Heart left ventricle (tissue), 16 donors: ENCODE measurements around the gene PRRT1B. TPM values are rescaled to one million over a fixed set of nuclear protein-coding genes. Genes with fewer than 3 reads are reported as not detected.
A peak's percentile ranks its signal among the peaks of the same experiment; 100 is the strongest.

Experiments used
- ATAC-seq, 4 donors: fragments of 200-7000 bp; cut with Tn5 transposase; one replicate each; pipeline ENCODE4 v1.9.1; 2020 to 2022; ENCODE audit warnings: moderate library complexity in 4 of 4, mild to moderate bottlenecking in 3 of 4, moderate number of reproducible peaks in 1 of 4
- DNase-seq, 5 donors: peaks; one replicate each; pipeline ENCODE4 v3.0.0-alpha.2; 2020
- H3K27ac ChIP-seq, 12 donors: fragments of 200-600 bp; sonication (generic) in 4 of 12; one replicate each; pipeline versions ENCODE4 v1.5.0 to v1.8.0; 2016 to 2022; ENCODE audit warnings: mild to moderate bottlenecking in 2 of 12
- H3K27me3 ChIP-seq, 9 donors: fragments of 200-600 bp; sonication (generic) in 2 of 9; one replicate each; pipeline versions ENCODE4 v1.5.1 to v1.8.0; 2016 to 2022; ENCODE audit warnings: mild to moderate bottlenecking in 3 of 9
- H3K36me3 ChIP-seq, 9 donors: fragments of 200-600 bp; sonication (generic) in 2 of 9; one replicate each; pipeline versions ENCODE4 v1.5.0 to v1.8.0; 2018 to 2022; ENCODE audit warnings: mild to moderate bottlenecking in 2 of 9
- H3K4me1 ChIP-seq, 12 donors: fragments of 200-600 bp; sonication (generic) in 4 of 12; one replicate each; pipeline versions ENCODE4 v1.5.0 to v1.8.0; 2016 to 2022; ENCODE audit warnings: mild to moderate bottlenecking in 3 of 12
- H3K4me3 ChIP-seq, 12 donors: fragments of 200-600 bp; sonication (generic) in 4 of 12; one replicate each; pipeline versions ENCODE4 v1.5.0 to v1.8.0; 2017 to 2022; ENCODE audit warnings: mild to moderate bottlenecking in 9 of 12, moderate library complexity in 4 of 12
- H3K9me3 ChIP-seq, 12 donors: fragments of 200-600 bp; sonication (generic) in 4 of 12; one replicate each; pipeline versions ENCODE4 v1.5.0 to v1.8.0; 2016 to 2022; ENCODE audit warnings: mild to moderate bottlenecking in 1 of 12
- POLR2A ChIP-seq, 2 donors: fragments of 450-650 bp; IDR thresholded peaks; one replicate each; pipeline ENCODE4 v1.6.1; 2017; ENCODE audit warnings: antibody characterized with exemption in 2 of 2, mild to moderate bottlenecking in 2 of 2, moderate library complexity in 2 of 2
- WGBS, 4 donors: extraction: QIAGEN DNeasy Blood & Tissue Kit in 2 of 4; methylation state at CpG; one replicate each; pipeline versions ENCODE4 v1.1.5 to v1.1.7; 2013 to 2018; 5-methylcytosine and 5-hydroxymethylcytosine counted together
- intact Hi-C, 10 donors: fragments of 100-400 bp; cut with DNase I; formaldehyde crosslinking; loops; one replicate each; pipeline versions ENCODE4 v1.11.1 to v1.14.2; 2022
- polyA plus RNA-seq, 2 donors: library from polyadenylated mRNA; stranded (reverse); fragments of 200-250 nt; gene quantifications; one replicate each; pipeline ENCODE4 v1.2.3, GENCODE V29; 2013
- total RNA-seq, 9 donors: library from RNA; depleted of rRNA in 2 of 9; stranded (reverse); fragments of >200 nt in 2 of 9; fragmentation: NEBNext Ultra II Directional in 3 of 9; extraction: Animal tissue kit (Norgen Biotek cat#: 25700) in 3 of 9; gene quantifications; one replicate each; pipeline versions ENCODE4 v1.1.0 to v1.2.4, GENCODE V29; 2016 to 2023
- TF ChIP-seq, protein P1 (sequence below), 12 donors: fragments of 200-600 bp; sonication (generic) in 4 of 12; IDR thresholded peaks; one replicate each; pipeline versions ENCODE4 v1.5.0 to v1.8.0; 2018 to 2022; ENCODE audit warnings: antibody characterized with exemption in 12 of 12, mild to moderate bottlenecking in 5 of 12
- donor health status: ischemic (EF 13 %, LVEDD 7.1; RV severe dilation, severe dysfunction).
- donor health status: healthy with polysubstance abuse.
- donor health status: DM: no; HTN: yes; CAD: no.
- donor health status: DM: no; HTN: no; CAD: no.
- donor health status: ischemic (EF 25% LVEDD 6.9; RV normal size, moderate dysfunction).
- donor health status: ischemic (EF 25% LVEDD 5.7; RV mildly dilated, moderate dysfunction).
- donor health status: healthy.
- donor health status: DM: yes; HTN: yes; CAD: no.
- donor health status: ischemic (EF 35%, LVEDD 5.7; RV mildly dilated, moderate dysfunction).
- donor health status: nonischemic (EF 11% LVEDD 7.7; RV severe dilation, severe dysfunction).
- donor health status: DM: yes; HTN: yes; CAD: no.
- donor health status: PGD.
- donor health status: ischemic (EF 29% LVEDD 5.4; RV normal size, mild dysfunction).
- donor health status: nonischemic (EF 23%, LVEDD 6.1; RV moderate dilation, normal function).

Gene PRRT1B
- total and polyA plus RNA-seq, 11 donors = not detected

DNA sequence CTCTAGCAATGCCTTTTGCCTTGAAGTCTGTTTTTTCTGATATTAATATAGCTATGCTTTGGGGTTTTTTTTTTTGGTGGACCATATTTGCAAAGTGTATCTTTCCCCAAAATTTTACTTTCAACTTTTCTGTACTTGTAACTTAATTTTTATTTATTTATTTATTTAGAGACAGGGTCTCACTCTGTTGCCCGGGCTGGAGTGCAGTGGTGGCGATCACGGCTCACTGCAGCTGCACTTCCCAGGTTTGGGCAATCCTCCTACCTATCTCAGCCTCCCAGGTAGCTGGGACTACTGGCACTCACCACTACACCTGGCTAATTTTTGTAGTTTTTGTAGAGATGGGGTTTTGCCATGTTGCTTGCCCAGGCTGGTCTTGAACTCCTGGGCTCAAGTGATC lies 20.8 kb downstream of the PRRT1B start:
- peaks cover 0 to 28% (median 6%) of the 10 kb centered on the region in 12 donors for H3K9me3 ChIP-seq
- H3K4me1 ChIP-seq = no peaks in the 10 kb centered on the region
- 95 to 99% (median 96%) methylated on average over 3 of the region's 3 CpGs for WGBS, 4 donors
- DNase-seq (no peak), ATAC-seq (no peak)
- peaks cover 0 to 28% (median 6%) of the 10 kb centered on the region in 9 donors for H3K36me3 ChIP-seq
- H3K27ac ChIP-seq = no peak overlapping the region
- intact Hi-C loops = no loop called here
- no peaks in the 10 kb centered on the region for H3K27me3 ChIP-seq
- TF ChIP-seq POLR2A (IDR thresholded peaks at IDR 0.05) = no peak
- TF ChIP-seq, protein P1, sequence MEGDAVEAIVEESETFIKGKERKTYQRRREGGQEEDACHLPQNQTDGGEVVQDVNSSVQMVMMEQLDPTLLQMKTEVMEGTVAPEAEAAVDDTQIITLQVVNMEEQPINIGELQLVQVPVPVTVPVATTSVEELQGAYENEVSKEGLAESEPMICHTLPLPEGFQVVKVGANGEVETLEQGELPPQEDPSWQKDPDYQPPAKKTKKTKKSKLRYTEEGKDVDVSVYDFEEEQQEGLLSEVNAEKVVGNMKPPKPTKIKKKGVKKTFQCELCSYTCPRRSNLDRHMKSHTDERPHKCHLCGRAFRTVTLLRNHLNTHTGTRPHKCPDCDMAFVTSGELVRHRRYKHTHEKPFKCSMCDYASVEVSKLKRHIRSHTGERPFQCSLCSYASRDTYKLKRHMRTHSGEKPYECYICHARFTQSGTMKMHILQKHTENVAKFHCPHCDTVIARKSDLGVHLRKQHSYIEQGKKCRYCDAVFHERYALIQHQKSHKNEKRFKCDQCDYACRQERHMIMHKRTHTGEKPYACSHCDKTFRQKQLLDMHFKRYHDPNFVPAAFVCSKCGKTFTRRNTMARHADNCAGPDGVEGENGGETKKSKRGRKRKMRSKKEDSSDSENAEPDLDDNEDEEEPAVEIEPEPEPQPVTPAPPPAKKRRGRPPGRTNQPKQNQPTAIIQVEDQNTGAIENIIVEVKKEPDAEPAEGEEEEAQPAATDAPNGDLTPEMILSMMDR (IDR thresholded peaks at IDR 0.05) = no peak
- no peak overlapping the region for H3K4me3 ChIP-seq

GRCh38 chr9:131567910-131568309 lies 22.6 kb downstream of the PRRT1B start:
- Histone ChIP-seq H3K4me1 (no peaks in the 10 kb centered on the region), H3K9me3 (peaks cover 0 to 15% (median under 1%) of the 10 kb centered on the region in 12 donors), H3K27me3 (no peaks in the 10 kb centered on the region), H3K36me3 (peaks cover 0 to 46% (median 23%) of the 10 kb centered on the region in 9 donors), H3K4me3 (no peak overlapping the region), H3K27ac (no peak overlapping the region)
- TF ChIP-seq, protein P1 (IDR thresholded peaks at IDR 0.05) = no peak
- no peak for TF ChIP-seq POLR2A (IDR thresholded peaks at IDR 0.05)
- WGBS, 4 donors = 95 to 97% (median 96%) methylated on average over 8 of the region's 8 CpGs
- ATAC-seq (peak in 2 of 4 donors; percentile 20 to 32), DNase-seq (no peak)
- intact Hi-C loops = no loop called here

DNA sequence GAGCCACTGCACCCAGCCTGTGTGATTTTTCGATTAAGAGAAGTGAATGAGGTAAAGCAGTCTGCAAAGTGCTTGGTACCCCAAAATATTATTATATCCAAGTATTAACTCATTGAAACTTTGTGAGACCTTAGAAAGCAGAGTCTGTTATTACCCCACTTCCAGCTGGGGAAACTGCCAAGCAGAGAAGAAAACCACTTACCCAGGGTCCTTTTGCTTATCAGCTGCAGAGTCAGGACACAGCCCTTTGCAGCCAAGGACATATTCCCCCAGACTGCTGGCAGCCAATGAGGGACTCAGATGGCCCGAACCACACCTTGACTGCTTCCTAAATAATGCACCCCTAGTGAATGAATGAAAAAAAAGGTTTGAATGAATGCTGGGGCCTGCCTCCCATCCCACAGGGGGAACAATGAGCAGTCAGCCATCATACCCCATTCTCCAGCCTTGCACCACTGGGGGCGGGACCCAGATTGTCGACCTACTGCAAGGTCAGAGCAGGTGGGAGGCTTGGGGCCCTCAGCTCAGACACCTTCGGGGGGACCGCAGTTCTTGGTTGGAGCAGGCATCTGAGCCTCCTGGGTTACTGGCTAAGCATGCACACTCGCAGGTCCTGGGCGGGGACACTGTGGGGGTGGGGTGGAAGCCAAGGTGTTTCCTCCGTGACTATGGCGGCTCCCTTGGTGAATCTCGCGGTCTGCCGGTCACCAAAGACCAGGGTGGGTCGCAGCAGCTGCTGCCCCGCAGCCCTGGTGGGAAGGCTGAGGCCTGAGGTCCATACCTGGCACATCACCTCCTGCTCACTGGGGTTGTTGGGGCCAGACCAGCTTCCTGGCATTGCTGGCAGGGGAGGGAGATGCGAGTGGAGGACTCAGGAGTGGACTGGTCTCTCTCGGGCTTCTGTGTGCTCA lies 29.7 kb downstream of the PRRT1B start:
- DNase-seq = no peak
- WGBS, 4 donors = 80 to 92% (median 84%) methylated on average over 17 of the region's 17 CpGs
- ATAC-seq = peak in 2 of 4 donors; percentile 35 to 40
- H3K36me3 ChIP-seq = peaks cover 0 to 94% (median 73%) of the 10 kb centered on the region in 9 donors
- no peak overlapping the region for H3K27ac ChIP-seq
- no peaks in the 10 kb centered on the region for H3K9me3 ChIP-seq
- H3K27me3 ChIP-seq = no peaks in the 10 kb centered on the region
- peaks cover 0 to 13% (median 6%) of the 10 kb centered on the region in 12 donors for H3K4me1 ChIP-seq
- no peak for TF ChIP-seq POLR2A (IDR thresholded peaks at IDR 0.05)
- TF ChIP-seq, protein P1 (IDR thresholded peaks at IDR 0.05) = no peak
- H3K4me3 ChIP-seq = no peak overlapping the region
- intact Hi-C loops = loop anchor here in 1 of 10 donors (10.0 kb wide), 1 partner anchor 210 kb away; no protein-coding TSS in a partner anchor
